Daoy (cell line): ENCODE results near the gene ARHGAP22. TPM values are rescaled to one million over a fixed set of nuclear protein-coding genes. Genes with fewer than 3 reads are reported as not detected.

ENCODE experiments used
- DNase-seq: peaks from one replicate; pipeline ENCODE4 v3.0.0-alpha.2; 2015; ENCODE audit warnings: low read depth
- total RNA-seq: library from RNA; depleted of rRNA; stranded (reverse); fragments of >200 nt; shearing (Covaris generic); gene quantifications from 2 replicates; pipeline ENCODE4 v1.2.3, GENCODE V29; 2014

Gene ARHGAP22
- total RNA-seq, 1 experiment from 2014 or later: 17.1 TPM

DNA sequence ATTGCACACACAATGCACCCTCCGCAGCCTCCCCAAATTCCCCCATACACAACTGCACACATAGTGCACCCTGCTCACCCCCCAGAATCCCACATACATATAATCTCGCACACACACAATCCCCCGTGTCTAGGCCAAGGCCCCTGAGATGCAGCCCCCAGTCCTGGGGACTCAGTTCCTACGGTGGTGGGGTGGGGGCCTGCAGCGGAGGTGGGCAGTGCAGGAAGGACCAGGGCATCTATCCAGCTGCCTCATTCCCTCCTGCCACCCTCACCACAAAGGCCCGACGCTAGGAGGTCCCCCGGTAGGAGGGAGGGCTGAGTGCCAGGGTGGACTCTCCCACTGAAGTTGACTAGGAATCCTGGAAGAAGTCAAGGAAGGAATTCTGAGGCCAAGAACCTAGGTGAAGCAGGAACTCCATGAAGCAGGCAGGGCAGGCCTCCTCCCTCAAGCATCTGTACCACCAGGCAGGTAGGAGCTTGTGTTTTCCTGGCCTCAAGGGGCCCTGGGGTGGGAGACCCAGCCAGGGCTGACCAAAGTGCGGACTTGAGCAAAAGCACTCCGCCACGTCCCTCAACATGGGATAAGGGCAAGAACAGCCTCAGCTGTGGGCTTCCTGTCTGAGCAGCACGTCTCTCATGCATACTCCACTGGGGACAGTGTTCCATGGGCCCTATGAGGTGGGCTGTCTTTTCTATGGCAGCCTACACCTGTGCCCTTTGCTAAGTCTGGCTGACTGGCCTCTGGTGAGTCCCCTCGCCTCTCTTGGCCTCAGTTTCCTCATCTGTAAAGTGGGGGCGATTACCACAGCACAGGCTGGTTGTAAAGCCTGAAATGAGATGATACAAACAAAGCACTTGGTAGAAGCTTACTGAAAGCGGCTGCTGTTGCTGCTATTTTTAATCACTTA, 152.6 kb downstream of the ARHGAP22 start:
- DNase-seq: no peak

DNA sequence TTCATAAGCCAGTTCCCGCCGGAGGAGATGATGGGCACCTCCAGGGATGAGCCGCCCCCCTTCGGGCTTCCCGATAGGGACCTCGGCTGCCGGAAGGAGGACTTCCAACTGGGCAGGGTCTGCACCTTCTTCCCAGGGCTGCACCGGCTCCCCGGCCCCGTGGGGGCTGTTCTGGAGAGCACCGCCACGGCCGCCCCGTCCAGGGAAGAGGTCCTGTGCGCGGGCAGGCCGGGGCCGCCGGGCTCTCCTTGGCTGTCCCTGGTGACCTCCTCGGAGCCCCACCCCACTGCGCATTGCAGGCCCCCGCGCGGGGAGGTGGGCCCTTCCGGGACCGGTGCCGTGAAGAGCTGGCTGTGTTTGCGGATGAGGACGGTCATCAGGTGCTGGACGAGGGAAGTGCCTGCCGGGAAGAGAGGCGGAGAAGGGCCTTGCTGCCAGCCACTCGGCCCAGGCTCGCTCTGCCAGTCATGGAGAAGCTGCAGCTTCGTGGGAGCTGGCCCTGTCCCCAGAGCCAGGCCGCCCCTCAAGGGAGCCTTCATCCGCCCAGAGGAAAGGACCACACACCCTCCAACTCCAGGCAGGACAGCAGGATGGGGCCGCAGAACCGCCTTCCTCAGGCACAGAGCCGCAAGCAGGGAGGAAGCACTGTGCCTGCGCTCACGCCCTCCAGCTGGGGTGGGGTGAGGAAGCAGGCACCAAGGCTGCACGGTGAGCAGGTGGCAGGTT, 154.0 kb downstream of the ARHGAP22 start:
- DNase-seq: no peak

DNA sequence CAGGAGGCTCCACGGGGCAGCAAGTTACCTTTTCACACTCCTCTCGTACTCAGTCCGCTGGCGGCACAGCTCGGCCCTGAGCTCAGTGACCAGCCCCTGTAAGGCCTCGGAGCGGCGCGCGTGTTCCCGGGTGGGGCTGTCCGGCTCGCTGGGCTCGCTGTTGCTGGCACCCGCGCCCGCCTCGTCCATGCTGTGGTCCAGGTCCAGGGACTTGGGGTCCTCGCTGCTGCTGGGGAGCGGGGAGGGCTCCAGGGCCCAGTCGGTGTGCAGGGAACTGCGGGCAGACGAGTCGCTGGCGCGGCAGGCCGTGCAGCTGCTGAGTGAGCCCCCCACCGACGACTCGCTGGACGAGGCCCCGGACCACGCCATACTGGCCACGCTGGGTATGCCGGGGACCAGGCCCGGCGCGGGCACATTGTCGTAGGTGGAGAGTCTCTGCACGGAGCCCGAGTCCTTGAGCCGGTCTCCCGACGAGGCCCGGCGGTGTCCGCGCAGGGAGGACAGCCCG, 154.6 kb downstream of the ARHGAP22 start:
- DNase-seq: no peak

DNA sequence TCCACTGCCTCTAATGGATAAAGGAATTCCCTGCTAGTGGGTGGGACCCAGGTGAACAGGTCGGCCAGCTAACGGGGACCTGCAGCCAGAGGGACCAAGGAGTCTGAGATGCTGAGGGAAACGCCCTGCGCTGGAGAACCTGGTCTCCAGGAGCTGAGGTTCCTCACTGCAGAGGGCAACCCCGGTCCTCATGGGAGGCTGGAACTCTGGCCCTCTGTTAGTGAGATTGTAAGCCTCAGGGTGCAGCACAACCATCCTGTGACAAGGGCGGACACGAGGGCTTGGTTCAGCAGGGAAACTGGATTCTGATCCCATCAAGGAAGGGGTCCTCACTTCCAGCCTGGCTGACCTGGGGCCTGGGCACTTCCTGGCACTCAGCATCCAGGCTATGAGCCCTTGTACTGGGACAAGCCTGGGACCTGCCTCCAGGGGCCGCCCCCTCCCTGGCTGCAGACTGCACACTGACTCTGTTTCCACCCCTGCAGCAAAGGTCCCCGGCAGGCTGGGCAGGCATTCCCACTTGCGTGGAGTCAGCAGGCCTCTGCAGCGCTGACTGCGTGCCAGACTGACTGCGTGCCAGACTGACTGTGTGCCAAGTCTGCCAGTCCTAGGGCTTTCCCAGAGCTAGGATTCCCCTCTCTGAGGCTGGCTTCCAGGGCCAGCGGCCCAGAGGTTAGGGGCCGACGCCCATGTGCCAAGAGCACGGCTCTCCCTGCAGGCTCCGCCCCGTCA, 155.2 kb downstream of the ARHGAP22 start:
- no peak for DNase-seq

DNA sequence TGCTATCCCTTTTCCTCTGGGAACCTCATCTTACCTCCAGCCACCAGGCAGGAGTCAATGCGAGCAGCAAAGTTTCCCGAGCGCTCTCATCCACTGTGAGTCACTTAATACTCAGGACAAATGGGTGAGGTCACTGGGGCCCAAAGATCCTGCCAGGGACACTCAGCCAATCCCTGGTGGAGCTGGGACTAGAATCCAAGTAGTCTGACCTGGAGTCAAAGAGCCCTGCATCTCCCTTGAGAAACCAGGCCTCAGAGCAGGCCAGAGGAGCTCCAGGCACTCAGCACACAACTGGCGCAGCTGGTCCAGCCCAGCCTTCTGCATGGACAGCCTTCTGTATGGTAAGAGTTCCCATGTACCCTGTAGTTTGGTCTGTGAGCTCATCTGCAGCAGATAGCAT, 156.1 kb downstream of the ARHGAP22 start:
- peak; percentile 58 for DNase-seq

DNA sequence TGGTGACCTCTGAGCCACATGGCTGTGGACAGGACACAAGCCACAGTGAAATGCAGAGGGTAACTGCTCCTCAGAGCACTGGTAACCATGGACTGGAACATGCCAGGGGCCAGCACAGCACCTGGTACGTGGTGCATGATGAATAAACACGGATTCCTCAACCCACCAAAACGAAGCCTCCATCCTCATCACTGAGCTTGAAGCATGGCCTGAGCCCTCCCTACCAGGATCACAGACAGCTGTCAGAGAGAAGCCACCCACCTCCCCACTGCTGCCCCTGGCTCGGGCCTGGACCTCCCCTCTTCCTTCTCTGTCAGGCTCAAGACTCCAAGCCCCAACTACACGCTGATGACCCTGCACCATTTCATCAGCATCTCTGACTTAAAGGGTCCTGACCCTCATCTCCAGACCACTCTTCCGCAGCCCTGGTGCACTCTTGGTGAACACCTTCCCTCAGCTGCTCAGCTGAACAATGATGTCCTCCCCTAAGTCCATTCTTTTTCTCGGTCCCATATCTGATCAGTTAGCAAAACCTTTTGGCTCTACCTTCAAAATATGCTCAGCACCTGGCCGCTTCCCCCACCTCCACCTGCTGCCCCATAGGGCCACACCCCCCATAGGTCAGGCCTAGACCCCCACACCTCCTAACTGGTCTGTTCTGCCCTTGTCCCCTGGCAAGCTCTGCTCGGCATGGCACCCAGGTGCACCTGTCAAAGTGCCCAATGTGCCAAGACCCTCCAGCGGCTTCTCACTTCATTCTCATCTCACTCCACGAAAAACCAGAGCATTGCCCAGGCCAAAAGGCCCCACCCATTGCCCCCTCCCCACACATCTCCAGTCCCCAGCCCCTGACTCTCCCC, 157.3 kb downstream of the ARHGAP22 start:
- DNase-seq: no peak

DNA sequence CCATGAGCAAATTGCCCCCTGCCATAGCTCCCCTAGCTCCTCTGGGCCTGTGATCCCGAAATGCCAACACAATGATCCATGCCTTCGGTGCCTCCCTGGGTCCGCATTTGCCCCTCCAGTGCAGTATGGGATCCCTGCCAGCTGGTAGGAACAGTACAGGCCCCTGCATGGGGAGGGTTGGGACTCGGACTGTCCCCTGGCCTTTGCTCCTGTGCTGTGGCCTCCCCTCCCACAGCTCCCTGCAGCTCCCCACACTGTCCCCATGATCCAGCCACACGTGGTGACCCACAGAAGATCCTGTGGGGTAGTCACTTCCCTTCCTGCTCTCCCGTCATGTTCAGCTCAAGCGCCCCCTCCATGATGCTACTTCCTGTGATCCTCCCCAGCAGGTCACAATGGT, 158.1 kb downstream of the ARHGAP22 start:
- no peak for DNase-seq

DNA sequence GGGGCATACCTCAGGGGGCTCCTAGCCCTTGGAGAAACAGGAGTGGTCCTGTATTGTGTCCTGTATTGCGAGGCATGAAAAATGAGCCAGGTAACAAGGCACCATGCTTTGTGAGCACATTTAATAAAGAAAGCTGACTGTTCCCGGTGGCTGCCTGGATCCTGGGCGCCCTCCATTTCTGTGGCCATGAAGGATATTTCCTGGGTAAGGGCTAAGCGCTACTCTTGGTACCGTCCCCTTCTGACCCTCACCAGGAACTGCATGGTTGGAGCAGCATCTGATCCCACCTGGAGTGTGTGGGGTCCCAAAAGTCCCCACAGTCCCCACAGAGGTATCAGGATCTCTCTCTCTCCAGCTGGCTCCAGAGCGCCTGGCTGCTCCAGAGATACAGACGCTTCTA, 158.9 kb downstream of the ARHGAP22 start:
- no peak for DNase-seq

DNA sequence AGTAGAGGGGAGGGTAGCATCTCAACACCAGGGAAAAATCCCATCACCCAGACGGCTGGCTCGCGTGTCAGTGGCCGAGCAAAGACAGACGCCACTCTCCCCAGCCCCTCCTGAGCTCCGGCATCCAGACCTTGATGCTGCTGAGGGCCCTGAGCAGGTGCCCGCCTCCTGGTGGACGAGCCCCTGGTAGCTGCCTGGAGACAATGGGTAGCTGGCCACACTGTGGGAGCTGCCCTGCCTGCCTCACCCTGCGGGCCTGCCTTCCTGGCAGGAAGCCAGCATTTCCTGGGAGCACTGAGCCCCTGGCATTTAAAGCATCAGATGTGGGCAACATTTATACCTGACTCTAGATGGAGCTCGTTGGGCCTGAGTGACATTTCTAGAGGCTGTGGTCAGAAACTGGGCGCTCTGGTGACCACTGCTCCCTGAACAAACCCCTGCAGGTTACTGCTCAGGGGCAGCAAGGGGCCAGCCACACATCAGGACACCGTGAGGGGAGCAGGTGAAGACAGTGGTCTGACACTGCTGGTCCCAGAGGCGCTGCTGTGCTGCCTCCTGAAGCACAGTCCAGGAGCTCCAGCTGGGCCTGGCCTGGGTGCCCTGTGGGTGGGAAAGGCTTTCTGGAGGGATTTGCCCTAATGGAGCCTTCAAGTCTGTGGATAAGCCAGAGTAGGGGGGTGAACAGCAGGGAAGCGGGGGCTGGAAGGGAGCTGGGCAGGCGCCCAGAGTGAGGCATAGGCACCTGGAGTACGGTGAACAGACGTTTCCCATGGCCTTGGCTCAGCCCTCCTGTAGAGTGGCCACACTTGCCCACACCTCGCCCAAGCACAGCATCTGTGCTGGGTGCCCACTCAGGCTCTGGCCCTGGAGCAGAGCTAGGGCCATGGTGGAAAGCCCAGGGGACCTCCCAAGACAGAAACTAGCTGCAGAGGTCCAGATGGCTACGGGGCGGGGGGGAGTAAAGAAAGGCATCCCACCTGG, 159.7 kb downstream of the ARHGAP22 start:
- peak; percentile 34 for DNase-seq

DNA sequence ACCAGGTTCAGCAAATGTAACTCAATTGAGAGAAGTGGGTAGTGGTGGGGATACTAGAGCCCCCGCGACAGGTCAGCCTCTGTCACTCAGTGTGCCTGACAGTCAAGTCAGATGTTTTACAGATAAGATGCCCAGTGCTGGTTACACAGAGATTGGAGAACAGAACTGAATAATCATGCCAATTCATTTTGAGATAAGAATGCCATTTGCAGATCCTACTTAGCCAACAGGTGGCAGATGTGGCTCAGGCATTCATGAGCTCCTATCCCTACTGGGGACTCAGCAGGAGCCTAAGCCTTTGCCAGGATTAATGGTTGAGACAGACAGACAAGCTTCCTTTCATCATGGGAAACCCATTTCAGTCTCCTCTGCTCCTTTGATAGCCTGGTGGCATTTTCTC, 160.6 kb downstream of the ARHGAP22 start:
- peak; percentile 39 for DNase-seq

DNA sequence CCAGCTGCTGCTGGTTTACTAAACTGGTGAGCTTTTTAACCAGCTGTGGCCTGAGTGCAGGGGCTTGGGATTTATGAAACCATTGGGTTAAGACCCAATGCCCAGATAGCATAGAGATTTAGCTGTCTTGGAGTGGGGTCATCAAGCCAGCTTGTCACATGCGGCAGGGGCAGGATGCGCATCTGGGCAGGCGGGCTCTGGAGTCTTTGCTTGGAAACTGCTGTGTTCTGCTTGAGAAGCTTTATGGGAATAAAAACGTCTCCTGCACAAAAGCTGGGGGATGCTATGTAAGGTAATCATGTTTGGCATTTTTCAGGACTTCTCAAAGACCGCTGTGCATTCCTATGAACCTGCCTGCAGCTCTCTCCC, 162.1 kb downstream of the ARHGAP22 start:
- DNase-seq: no peak

DNA sequence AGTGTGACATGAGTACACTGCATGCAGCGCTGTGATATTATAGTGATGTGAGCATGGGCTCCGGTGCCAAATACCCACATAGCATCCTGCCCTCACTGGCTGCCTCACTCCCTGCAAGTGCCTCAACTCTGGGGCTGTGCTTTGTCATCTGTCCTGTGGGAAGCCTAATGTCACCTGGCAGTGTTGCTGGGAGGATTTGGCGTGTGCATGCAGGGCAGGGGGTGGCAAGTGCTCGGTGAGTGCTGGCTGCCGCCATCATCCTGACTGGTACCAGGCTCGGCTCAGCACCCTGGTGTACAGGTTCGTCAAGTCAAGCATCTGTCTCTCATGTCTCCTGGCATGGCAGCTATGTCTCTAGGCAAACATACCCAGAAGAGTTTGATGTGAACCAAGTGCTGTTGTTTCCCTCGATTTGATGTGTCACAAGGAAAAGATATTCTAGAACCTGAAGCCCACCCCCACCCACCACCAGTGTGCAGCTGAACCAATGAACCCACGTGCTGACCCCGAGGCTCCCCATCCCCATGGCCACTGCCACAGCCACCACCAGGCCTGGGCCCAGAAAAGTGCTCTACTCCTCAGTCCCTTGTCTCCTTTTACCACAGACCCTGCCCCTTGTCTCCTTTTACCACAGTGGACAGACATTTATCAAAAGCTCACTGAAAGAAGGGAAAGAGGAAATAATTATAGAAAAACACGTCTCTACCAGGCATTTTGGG, 162.6 kb downstream of the ARHGAP22 start:
- no peak for DNase-seq

DNA sequence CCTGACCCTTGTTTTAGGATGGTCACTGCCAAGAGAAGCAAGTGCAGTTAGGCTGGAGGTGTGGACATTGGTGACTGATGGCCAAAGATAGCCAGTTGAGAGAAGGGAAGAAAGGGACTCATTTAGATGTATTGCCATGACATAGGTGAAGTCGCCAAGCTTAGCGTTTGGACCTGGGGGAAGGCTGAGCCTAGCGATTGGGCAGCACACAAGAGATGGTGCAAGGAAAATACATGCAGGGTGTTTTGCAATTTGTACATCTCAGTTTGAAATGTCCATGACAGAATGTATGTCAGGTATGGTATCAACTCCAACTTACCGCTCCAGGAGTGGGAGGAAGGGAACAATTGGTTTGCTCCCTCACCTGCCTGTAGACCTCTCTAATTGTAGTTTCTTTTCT, 164.1 kb downstream of the ARHGAP22 start:
- no peak for DNase-seq

DNA sequence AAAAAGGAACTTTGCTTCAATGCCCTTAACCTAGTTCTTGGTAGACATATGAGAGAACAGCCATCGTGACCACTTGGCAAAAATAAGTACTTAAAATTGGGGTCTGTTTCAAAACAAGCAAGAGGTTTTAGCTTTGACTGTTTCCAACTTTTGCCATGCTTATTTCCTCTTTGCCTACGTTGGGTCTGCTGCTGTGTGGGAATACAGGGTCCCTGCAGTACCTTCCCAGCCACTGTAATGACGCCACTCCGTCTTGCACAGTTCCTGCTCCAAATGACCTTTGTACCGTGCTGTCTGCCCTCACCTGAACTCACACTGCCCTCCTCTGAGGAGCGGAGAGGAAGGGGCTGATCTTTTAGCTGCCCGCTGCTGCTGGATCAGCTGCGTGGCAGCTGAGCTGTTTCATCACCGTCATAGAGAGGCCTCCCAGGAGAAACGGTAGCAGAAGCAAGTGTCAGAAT, 165.3 kb downstream of the ARHGAP22 start:
- DNase-seq: peak; percentile 52

DNA sequence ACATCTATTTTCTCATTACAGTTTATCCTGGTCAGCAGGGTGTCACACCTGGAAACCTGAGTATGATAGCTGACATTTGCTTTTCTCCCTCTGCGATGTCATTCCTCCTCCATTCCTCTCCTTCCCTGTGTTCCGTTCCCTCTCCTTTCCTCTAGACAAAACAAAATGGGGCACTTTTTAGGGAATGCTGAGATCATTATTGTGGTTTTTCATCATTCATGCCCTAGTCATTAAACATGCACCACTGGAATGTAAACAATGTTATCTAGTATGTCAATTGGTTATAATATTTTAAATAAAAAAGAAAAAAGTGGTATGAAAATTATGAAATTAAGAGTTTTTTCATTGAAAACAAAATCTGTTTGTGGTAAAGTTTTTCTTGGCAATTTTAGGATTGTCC, 165.8 kb downstream of the ARHGAP22 start:
- peak; percentile 62 for DNase-seq

DNA sequence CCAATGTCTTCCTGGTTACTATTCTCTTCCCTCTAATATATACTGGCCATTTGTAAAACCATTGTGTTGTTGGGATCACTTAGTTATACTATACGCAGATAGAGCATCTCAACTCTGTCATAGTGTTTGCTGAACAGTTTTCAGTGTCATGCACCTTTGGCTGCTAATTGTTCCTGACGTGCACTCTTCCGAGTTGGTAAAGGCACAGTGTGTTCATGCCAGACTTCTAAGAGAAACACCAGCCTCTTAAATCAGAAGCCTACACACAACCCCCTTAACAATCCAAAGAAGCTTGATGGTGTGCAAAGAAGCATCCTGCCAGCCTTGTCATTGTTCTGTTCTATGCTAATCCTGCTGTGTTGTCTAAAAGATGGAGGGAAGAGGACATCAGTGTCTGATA, 167.3 kb downstream of the ARHGAP22 start:
- no peak for DNase-seq

DNA sequence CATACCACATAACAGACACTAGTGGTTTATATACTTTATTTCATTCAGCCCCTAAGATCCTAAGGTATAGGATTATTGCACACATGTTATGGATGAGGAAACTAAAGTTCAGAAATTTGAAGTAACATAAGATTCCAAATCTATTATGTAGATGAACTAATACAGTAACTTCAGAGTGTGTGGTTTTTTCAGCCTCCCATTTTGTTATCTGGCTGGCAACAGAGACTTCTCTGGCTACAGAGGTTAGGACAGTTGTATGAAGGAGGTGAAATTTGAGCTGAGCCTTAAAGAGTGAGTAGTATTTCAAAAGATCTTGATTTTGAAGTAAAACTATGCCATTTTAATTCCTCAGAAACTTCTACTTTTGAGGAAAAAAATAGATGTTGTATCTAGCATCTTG, 173.0 kb downstream of the ARHGAP22 start:
- DNase-seq: no peak

DNA sequence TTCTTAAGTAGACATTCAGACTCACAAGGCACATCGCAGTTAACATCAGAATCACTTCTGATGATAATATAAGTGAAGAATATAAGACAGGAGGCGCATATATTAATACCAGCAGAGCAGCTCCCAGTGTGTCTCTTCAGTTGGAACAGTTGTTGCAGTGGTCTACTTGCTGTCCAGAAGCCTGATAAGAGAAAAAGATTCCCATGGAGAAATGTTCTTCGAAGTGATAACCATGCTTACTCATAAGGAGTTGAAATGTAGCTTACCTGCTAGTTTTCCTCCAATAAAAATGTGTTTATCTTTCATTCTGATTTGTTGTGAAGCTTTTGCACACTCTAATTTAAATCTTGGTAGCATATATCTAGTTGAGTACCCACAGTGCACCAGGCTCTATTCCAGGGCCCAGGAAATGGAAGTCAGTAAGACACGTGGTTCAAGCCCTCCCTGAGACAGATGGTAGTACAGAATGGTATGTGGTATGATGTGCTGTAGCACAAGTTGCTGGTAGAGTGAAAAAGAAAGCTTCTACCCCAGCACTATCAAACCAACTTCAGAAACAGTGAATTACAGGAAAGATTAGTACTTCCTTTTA, 174.4 kb downstream of the ARHGAP22 start:
- DNase-seq: no peak

DNA sequence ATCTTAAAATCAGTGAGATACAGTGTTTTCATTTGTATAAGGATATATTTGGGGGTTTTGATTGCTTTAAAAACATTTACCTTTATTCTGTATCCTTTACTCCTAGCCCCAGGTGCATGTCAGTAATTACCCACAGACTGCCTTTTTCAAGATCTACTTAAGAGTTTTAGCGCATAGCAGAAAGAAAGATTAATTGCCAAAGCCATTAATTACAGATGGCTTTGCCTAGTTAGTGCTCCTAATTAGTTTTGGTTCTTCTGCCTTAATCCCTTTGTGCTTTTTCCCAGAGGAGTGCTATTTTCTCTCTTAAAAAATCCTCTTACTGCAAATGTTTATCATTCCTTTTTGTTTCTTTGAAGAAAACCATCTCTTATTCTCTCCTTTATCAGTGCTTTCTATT, 175.6 kb downstream of the ARHGAP22 start:
- no peak for DNase-seq
